GM19328 (cell line): ENCODE measurements around the gene E2F8.

ENCODE experiments used
- ATAC-seq: cut with Tn5 transposase; IDR thresholded peaks from one replicate; pipeline ENCODE4 v1.9.1; 2021; ENCODE audit warnings: mild to moderate bottlenecking, moderate library complexity; ENCODE audit not compliant: unreplicated experiment

Gene E2F8

DNA sequence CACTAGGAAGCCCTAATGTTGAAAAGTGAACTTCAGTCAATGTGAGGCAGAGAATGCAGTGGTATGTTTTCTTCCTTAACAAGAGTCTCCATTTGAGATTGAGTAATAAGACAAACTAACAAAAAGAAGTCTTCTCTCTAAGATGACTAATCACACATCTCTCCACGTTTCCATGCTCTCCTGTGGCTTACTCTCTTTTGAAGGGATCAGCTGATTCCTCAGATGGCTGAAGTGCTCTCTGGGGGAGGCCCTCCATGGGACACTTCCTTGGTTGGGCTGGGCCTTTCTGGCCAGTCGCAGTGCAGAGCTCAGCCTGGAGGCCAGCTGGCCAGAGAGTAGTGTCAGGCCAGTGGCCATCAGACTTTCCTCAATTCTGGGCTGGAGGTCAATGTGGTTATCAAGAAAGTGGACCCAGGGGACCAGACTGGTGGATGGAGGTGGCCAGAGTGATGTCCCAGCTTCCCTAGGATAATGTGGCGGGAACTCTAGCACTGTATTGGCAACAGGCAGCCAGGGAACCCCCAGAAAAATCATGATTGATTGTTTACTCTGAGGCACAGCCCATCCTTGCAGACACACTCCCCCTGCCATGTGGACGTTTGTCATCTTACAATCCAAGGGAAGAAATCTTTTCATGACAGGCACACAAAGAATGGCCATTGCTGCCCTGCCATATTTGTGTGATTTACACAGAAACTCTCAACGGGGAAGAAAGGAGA lies 53.5 kb downstream of the E2F8 start:
- ATAC-seq, result no peak

DNA sequence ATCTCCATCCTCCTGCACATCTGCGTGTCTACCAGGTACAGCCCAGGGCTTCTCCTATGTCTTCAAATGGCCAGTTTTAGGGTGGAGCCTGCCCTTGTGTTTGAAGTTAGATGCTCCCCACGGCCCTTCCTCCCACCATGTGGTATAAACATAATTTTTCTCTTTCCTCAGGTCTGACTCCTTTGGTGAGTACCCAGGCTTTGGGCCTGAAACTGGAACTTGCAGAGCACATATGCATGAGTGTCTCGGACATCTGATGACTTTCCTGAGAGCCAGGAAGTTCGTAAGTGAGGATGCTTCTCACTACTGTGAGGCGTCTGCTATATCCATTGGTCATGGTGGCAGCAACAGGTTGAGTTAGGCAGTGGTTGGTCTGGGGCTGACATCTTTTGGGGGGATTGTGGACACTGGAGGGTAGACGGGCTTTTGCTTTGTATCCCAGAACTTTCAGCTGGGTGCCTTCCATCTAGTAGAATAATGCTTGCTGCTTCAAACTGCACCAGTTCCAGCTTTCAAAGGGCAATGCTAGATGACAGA lies 55.2 kb downstream of the E2F8 start:
- ATAC-seq, result no peak

DNA sequence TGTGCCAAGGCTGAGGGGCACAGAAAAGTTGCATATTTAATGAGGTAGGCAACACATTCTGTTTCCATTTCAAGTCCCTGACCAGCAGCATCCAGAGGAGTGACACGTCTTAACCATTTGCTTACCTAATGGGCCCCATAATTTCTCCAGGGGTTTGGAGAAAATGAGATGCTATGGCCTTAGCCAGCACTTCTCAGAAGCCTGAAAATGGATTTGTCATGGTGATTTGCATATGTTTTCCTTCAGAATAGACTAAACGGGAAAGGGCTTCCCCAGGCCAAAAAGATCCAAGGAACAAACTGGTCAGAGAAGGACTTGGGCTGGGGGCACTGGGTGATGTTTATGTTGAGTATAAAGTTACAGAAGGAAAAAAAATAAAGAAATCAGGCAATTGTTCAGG lies 55.7 kb downstream of the E2F8 start:
- no peak for ATAC-seq

DNA sequence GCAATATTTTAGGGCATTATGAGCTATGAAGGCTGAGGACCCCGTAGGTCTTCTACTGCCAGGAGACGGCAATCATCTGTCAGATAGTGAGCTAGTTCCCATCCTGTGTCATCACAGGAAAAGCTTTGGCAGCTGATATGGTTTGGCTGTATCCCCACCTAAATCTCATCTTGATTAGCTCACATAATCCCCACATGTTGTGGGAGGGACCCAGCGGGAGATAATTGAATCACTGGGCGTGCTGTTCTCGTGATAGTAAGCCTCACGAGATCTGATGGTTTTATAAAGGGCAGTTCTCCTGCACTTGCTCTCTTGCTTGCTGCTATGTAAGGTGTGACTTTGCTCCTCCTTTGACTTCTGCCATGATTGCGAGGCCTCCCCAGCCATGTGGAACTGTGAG lies 57.1 kb downstream of the E2F8 start:
- no peak for ATAC-seq

DNA sequence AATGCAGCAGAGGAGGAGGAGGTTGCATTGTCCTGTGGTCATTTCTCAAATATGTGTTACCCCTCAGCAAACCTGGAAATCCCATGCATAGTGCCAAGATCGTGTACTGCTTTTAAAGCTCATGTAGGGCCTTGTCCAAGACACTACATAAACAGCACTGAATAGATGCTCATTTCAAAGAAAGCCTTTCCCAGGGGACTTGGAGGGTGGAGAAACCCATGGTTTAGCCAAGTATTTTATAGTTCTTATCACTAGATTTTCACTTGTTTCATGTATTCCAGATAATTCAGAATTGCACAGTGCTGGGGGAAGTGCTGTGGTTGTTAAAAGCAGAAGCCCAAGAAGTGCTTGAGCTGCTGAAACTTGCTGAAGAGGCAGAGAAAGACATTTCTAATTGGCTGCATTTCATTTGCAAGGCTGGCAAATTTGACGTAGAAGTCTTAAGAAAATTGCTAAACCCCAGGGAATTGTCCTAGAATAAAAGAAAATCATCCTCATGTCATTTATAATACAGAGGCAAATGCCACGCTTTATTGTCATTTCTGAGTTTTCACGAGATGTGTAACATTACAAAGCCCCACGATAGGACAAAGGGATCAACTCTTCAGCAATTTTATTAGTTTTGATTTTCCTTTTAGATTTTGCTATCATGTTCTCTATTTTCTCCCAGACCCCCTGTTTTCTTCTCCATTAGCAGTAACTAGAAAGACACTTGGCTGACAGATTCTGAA lies 59.0 kb downstream of the E2F8 start:
- no peak for ATAC-seq

DNA sequence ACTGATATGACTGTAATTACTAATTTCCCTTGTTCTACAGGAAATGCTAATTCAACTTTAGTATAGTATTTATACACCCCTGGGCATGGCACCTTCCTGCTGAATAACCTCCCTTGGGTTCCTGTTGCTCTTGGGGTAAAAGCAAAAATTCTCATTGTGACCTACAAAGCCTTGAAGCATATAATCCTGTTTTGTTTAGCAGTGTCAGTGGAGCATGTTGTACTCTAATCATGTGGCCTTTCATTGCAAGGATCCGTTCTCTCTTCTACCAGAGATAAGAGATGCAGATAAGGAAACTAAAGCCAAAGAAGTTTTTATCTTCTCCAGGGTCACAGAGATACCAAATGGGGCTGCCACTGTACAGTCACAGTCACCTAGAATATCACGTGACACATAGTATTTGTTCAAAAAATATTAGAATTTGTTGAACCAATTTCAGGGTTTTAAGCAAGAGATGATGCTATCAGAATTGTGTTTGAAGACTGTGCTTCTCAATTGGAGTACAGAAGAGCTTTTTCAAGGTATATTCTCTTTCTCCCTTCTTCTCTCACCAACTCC lies 64.0 kb downstream of the E2F8 start:
- no peak for ATAC-seq
